ENCODE measurements around the gene MAST2.

Gene MAST2

GRCh38 chr1:45995298-45995697, 191.9 kb downstream of the MAST2 start:
- DNase-seq = no peak

- DNase-seq = no peak
Observed at GRCh38 chr1:45998020-45998617, 194.7 kb downstream of the MAST2 start.

DNA sequence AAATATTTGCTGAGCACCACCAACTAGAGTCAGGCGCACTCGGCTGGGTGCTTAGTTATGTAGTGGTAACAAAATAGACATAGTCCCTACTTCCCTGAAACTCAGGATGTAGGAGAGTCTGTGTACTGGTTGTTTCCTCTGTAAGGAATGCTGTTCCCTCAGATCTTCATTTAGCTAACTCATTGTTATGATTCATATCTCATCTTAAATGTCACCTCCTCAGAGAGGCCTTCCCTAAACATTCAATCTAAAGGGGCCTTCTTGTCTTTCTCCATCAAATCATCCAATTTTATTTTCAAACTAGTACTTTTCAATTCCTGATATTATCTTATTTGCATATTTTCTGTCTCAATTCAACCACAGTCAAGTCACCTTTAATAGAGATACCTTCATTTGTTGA, 196.1 kb downstream of the MAST2 start:
- DNase-seq = no peak

DNA sequence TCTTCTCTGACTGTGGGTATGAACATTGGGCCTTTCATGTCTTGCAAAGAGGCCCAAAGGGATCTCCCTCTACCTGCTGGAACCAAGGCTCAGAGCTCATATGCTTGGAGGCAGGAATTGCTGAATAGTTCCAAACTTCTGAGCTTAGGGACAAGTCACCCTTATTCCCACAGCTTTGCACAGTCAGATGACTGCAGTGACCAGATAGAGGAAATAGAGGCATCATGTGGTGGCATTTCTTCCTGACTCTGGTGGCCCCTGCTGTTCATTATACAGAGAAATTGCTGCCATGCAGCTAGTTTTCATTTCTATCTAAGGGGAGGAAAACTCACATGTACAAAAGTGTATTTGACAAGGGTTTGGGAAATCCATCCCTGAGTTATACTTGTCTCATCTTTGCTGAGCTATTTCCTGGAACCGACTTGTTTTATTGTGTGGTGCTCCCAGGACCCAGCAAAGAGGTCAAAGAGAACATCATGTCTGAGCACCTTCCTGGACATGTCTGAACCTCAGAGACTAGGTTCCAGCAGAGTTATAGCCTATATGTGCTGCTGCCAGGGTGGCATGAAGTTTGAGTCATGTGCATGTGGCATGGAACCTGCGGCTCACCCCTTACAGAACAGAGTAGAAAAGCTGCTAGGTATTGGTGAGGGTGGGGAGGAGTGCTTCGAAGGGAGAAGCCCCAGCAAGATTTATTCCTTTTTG, 197.8 kb downstream of the MAST2 start:
- no peak for DNase-seq

DNA sequence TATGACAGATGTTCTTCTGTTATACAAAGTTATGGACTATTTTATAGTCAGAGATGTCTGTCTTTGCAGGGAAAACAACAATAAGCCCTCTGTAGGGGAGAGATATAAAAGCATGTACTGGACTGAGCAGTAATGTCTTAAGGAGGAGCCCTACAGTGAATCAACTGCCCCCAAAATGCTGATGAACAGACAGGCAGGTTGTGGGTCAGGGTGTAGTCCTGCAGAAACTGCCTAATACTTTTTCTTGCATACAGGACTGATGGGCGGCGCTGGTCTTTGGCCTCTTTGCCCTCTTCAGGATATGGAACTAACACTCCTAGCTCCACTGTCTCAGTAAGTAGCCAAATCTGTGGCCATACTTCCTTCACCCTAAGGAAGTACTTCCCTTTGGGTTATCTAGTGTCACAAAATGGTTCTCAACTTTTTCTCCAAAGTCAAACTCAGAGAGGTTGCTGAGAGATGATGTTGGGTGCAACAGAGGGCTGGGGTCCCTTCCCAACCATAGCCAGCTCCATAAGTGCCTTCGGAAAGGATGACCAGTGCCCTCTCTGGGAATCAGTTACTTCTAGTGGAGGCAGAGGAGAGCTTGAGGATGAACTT, 199.2 kb downstream of the MAST2 start:
- DNase-seq = no peak

DNA sequence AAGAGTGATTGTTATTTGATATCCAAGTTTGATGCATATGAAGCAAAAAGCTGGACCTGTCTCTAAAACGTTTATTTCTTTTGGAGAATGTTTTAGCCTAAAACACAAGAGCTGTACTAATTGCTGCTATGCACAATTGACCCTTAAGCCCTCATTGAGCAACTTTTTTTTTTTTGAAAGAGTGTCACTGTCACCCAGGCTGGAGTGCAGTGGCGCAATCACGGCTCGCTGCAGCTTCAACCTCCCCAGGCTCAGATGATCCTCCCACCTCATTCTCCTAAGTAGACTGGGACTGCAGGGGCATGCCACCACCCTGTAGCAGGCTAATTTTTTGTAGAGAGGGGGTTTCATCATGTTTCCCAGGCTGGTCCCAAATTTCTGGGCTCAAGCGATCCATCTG, 199.9 kb downstream of the MAST2 start:
- no peak for DNase-seq

GRCh38 chr1:46004492-46004891, 201.1 kb downstream of the MAST2 start:
- DNase-seq = no peak

DNA sequence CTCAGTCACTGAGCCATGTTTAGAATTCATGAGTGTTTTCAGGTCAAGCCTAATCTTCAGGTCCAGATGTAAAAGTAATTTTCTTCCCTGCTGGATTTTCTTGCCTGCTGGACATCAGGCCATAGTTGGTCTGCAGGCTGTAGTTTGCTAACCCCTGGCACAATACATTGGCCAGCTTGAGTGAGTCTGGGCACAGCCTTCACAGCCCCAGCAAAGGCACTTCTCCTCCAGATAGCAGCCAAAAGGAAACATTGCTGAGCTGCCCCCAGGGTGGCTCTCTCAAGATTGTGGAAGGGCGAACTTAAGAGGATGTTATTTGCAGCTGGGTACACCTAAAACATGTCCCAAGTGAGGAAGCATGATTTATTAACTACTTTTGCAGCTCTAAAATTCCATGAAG, 202.2 kb downstream of the MAST2 start:
- DNase-seq = no peak

DNA sequence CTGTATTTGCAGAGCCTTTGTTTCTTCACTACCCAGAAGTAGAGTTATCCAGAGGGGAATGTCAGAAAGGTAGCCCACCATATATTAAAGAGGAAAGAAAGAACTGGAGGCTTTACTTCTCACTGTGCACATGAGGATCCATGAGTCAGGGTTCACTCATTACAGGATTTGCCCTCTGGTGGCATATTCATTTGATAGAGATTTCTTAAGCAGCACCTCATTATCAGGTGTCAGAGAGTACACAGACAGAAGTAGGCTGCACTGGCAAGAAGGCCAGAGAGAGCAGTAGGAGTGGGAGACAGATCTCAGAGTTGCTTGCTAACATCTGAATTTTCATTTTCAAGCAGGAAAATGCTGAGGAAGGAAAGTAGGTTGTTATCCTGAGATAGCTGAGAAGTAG, 205.2 kb downstream of the MAST2 start:
- no peak for DNase-seq

DNA sequence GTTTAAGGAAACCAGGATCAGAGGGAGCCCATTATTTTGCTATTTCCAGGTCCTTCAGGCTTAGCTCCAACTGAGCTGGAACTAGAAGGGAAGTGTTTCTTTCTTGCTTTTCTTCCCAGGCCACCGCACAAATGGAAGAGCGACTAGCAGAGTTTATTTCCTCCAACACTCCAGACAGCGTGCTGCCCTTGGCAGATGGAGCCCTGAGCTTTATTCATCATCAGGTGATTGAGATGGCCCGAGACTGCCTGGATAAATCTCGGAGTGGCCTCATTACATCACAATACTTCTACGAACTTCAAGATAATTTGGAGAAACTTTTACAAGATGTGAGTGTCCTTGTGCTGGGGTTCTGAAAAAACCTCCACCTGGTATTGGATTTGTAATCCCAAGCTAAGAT, 207.2 kb downstream of the MAST2 start:
- DNase-seq = no peak

DNA sequence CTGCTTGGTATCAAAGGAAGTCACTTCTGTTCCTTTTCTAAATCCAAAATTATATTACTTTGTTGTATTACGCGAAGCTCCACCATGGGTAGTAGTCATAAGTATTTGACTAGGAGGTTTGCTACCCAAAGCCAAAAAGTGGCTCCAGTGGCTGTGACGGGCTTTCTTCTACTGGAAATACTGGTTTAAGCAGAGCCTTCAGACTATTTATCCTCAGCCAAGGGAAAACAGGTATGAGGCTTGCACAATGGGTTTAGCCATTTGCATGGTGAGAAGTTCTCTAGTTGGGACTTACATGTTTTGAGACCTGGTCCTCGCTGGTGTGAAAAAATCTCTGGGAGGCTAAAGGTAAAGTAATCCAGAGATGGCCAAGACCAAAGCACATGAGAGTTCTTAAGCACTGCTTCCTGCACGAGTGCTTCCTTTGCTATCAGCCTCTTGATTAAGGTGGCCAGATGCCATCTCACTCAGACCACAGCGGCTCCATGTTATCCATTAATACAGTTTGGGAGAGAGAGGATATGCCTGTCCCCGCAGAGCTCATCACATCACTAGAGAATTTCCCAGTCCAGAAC, 207.8 kb downstream of the MAST2 start:
- DNase-seq = no peak

- no peak for DNase-seq
Observed at GRCh38 chr1:46012236-46012635, 208.8 kb downstream of the MAST2 start.

- no peak for DNase-seq
Observed at GRCh38 chr1:46013581-46013980, 210.2 kb downstream of the MAST2 start.

- DNase-seq = no peak
Observed at GRCh38 chr1:46017876-46018503, 214.6 kb downstream of the MAST2 start.

- DNase-seq = no peak
Observed at GRCh38 chr1:46019348-46019747, 215.9 kb downstream of the MAST2 start.

- no peak for DNase-seq
Observed at GRCh38 chr1:46020010-46020409, 216.6 kb downstream of the MAST2 start.

- no peak for DNase-seq
Observed at GRCh38 chr1:46021046-46021996, 217.9 kb downstream of the MAST2 start.

- no peak for DNase-seq
Observed at GRCh38 chr1:46026531-46026930, 223.1 kb downstream of the MAST2 start.

- DNase-seq = no peak
Observed at GRCh38 chr1:46027788-46028573, 224.6 kb downstream of the MAST2 start.

- no peak for DNase-seq
Observed at GRCh38 chr1:46030074-46030870, 226.9 kb downstream of the MAST2 start.
